Measurements from ENCODE around the gene MLLT1.
A peak's percentile ranks its signal among the peaks of the same experiment; 100 is the strongest.
"Not testable (repeated sequence)": the region's sequence is repeated elsewhere in the genome, so short reads cannot be mapped to it uniquely, and the experiment has no call there.

MLLT1 gene

DNA sequence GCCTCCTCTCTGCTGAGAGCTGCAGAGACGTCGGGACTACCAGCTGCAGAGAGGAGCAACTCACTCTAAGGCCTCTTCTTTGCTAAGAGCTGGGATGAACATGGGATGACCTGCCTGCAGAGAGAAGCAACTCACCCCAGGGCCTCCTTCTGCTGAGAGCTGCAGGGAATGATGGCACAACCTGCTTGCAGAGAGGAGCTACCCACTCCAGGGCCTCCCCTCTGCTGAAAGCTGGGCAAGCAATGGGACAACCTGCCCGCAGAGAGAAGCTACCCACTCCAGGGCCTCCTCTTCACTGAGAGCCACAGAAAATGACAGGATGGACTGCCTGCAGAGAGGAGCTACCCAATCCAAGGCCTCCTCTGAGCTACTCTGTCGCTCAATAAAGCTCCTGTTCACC is 6.9 kb upstream of the MLLT1 start:
- Histone ChIP-seq H3K27ac (no peak overlapping the region), H3K4me3 (no peak overlapping the region)
- TF ChIP-seq, protein P1, sequence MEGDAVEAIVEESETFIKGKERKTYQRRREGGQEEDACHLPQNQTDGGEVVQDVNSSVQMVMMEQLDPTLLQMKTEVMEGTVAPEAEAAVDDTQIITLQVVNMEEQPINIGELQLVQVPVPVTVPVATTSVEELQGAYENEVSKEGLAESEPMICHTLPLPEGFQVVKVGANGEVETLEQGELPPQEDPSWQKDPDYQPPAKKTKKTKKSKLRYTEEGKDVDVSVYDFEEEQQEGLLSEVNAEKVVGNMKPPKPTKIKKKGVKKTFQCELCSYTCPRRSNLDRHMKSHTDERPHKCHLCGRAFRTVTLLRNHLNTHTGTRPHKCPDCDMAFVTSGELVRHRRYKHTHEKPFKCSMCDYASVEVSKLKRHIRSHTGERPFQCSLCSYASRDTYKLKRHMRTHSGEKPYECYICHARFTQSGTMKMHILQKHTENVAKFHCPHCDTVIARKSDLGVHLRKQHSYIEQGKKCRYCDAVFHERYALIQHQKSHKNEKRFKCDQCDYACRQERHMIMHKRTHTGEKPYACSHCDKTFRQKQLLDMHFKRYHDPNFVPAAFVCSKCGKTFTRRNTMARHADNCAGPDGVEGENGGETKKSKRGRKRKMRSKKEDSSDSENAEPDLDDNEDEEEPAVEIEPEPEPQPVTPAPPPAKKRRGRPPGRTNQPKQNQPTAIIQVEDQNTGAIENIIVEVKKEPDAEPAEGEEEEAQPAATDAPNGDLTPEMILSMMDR (IDR thresholded peaks at IDR 0.05): no peak
- DNase-seq (ENCODE audit: low spot score): no peak

DNA sequence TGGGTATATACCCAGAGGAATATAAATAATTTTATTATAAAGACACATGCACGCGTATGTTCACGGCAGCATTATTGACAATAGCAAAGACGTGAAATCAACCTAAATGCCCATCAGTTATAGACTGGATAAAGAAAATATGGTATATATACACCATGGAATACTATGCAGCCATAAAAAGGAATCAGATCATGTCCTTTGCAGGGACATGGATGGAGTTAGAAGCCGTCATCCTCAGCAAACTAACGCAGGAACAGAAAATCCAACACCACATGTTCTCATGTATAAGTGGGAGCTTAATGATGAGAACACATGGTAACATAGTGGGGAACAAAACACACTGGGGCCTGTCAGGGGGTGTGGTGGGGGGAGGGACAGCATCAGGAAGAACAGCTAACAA is 2.6 kb upstream of the MLLT1 start:
- H3K4me3 ChIP-seq; DNase-seq (ENCODE audit: low spot score); H3K27ac ChIP-seq: not testable (repeated sequence)

DNA sequence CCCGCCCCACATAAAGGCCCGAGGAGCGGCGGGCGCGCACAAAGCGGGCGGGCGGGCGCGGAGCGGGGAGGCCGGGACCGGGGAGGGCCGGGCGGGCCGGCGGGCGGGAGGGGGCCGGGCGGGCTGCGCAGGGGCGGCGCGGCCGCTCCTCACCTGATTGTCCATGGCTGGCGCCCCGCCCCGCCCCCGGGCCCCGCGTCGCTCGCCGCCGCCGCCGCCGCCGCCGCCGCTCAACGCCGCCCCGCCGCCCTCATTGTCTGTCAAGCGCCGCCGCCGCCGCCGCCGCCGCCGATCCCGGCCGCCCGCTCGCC is 200 bp downstream of the MLLT1 start:
- DNase-seq (ENCODE audit: low spot score): no peak
- Histone ChIP-seq H3K4me3 (peak overlapping the region; percentile 94), H3K27ac (peak overlapping the region; percentile 79 to 92)
- TF ChIP-seq, protein P1 (IDR thresholded peaks at IDR 0.05): no peak

DNA sequence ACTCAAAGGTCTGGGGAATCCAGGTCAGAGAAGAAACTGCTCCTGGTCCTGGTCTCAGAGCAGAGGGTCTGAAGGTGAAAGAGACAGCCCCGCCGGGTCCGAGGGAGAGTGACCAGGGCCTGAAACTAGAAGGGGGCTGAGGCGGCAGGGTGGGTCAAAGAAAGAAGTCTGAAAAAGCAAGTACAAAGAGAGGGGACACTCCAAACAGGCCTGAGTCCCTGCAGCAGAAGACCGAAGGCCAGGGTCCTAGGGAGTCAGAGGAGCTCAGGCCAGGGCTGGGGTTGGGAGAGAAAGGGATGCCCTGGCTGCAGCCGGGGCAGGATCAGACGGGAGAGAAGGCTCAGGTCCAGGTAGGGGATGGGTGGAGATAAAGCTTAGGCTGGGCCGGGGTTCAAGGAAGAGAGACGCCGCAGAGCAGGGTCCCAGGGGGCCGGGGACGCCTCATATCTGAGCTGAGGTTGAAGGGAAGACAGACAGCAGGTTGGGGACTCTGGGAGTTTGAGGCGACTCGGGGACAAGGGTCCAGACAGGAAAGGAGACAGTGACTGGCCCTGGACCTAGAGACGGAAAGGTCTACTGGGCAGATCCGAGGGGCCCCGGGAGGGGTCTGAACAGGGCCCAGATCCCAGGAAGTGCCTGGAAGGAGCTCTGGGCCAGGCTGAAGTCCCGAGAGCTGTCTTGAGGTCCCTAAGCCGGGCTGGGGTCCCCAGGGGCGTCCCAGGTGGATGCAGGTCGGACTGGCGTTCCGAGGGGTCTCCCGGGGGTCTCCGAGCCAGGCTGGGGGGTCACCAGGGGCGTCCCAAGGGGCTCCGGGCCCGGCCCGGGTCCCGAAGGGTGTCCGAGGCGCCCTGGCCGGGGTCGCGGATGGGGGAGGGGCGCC is 795 bp downstream of the MLLT1 start:
- H3K4me3 ChIP-seq: peak overlapping the region; percentile 94
- peak overlapping the region; percentile 79 to 92 for H3K27ac ChIP-seq
- DNase-seq (ENCODE audit: low spot score): no peak
- TF ChIP-seq, protein P1 (IDR thresholded peaks at IDR 0.05): no peak

DNA sequence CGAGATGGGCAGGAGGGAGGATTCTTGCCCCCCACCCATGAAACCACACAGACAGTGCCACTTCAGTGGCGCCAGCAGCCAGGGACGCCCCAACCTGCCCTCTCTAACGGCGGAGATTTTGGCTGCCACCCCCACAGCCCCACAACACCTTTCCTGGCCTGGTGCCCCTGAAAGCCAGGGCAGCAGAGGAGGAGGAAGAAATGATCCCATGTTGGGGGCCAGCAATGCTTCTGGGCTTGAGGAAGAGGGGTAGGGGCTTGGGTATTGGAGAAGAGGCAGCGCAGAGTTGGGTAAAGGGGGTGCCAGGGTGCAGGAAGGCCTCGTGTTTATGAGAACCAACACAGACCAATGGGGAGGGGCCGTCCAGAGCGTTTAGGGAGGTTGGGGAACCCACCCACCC is 1.7 kb downstream of the MLLT1 start:
- peak overlapping the region in 1 of 2 donors; percentile 79 for H3K27ac ChIP-seq
- H3K4me3 ChIP-seq: peak overlapping the region; percentile 94
- no peak for DNase-seq (ENCODE audit: low spot score)
- TF ChIP-seq, protein P1 (IDR thresholded peaks at IDR 0.05): no peak

DNA sequence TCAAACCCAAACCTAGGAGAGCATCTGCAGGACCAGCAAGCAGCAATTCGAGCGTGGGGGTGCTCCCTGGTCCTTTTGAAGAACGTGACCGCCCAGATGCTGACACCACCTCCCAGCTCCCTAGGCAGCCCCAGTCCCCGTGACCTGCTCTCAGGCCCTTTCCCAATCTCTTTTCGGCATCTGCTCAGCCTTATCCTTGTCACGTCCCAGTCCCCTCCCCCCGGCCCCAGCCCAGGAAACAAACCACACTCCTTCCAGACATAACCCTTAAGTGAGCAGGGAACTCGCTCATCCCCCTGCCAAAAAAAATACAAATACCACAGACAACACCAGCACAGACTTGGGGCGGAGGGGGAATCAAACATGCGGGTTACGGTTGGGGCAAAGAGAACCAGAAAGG is 3.3 kb downstream of the MLLT1 start:
- Histone ChIP-seq H3K4me3 (no peak overlapping the region), H3K27ac (peak overlapping the region in 1 of 2 donors; percentile 97)
- no peak for DNase-seq (ENCODE audit: low spot score)
- TF ChIP-seq, protein P1 (IDR thresholded peaks at IDR 0.05): no peak

DNA sequence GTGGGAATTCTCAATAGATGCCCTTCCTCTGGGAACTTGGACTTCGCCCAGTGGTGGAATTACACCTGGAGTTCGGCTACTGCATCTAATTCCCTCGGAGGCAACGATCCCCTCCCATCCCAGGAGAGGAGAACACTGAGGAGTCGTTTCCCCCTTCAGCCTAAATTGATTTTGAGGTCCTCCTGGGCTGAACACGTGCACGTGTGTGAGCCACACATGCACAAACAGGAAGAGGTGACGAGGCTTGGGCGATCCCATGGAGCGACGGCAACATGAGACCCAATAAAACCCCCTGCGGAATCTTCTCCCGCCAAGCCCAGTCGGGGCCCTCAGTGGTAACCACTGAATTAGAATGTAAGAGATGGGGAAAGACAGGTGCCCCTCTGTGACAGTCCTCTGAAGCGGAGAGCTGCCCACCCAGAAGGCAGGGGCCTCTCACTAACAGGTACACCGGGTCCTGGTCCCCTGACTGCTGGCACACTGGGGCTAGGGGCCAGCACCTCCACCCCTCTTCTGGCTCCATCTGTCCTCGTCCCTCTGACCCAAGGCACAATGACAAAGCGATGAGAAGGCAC is 4.5 kb downstream of the MLLT1 start:
- TF ChIP-seq, protein P1 (IDR thresholded peaks at IDR 0.05): no peak
- DNase-seq (ENCODE audit: low spot score): no peak
- peak overlapping the region; percentile 83 to 97 for H3K27ac ChIP-seq
- H3K4me3 ChIP-seq: no peak overlapping the region

Measured in coronary artery (tissue), 2 donors.